ENCODE data around the gene KCNQ1. TPM values are rescaled to one million over a fixed set of nuclear protein-coding genes. Genes with fewer than 3 reads are reported as not detected.

KCNQ1 gene
- total RNA-seq, 1 donor from 2014 or later: 2.6 TPM

GRCh38 chr11:2528301-2529050 is 83.7 kb downstream of the KCNQ1 start:
- Histone ChIP-seq H3K27ac (ENCODE audit: low read depth, low read length) (no peak overlapping the region), H3K4me3 (ENCODE audit: low read length in 3 of 3) (no peak overlapping the region), H3K9me3 (ENCODE audit: control insufficient read depth in 3 of 3, low read length in 3 of 3) (no peaks in the 10 kb centered on the region), H3K9ac (ENCODE audit: low read depth in 1 of 3, low read length in 3 of 3) (no peak overlapping the region), H3K36me3 (ENCODE audit: control insufficient read depth in 3 of 3, insufficient read depth in 3 of 3, low read length in 3 of 3) (no peaks in the 10 kb centered on the region), H3K4me1 (ENCODE audit: control insufficient read depth in 3 of 3, insufficient read depth in 3 of 3, low read length in 3 of 3) (peaks cover 7 to 14% (median 12%) of the 10 kb centered on the region in 3 donors), H3K27me3 (ENCODE audit: control insufficient read depth in 3 of 3, insufficient read depth in 3 of 3, low read length in 3 of 3) (peaks cover 8 to 43% (median 40%) of the 10 kb centered on the region in 3 donors)

DNA sequence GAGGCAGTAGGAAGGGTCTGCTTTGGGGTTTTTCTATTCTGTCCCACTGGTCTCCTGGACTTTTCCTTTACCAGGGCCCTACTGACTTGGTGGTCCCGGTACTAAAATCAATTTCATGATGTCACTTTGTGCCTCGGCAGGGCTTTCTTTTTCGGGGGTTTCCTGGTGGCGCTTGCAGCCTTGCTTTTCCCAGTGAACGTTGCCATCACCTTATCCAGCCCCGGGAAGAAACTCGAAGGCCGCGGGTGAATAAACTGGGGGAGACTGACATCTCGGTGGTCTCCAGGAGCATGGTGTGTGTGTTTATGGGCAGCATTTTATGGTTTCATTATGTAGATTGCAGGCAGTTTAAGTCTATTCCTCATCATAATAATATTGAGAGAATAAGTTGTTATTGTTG is 84.4 kb downstream of the KCNQ1 start:
- H3K27me3 ChIP-seq (ENCODE audit: control insufficient read depth in 3 of 3, insufficient read depth in 3 of 3, low read length in 3 of 3): peaks cover 8 to 42% (median 36%) of the 10 kb centered on the region in 3 donors
- no peaks in the 10 kb centered on the region for H3K9me3 ChIP-seq (ENCODE audit: control insufficient read depth in 3 of 3, low read length in 3 of 3)
- H3K4me1 ChIP-seq (ENCODE audit: control insufficient read depth in 3 of 3, insufficient read depth in 3 of 3, low read length in 3 of 3): peaks cover 9 to 20% (median 15%) of the 10 kb centered on the region in 3 donors
- no peaks in the 10 kb centered on the region for H3K36me3 ChIP-seq (ENCODE audit: control insufficient read depth in 3 of 3, insufficient read depth in 3 of 3, low read length in 3 of 3)
- no peak overlapping the region for H3K9ac ChIP-seq (ENCODE audit: low read depth in 1 of 3, low read length in 3 of 3)
- no peak overlapping the region for H3K4me3 ChIP-seq (ENCODE audit: low read length in 3 of 3)
- no peak overlapping the region for H3K27ac ChIP-seq (ENCODE audit: low read depth, low read length)

- H3K27ac ChIP-seq (ENCODE audit: low read depth, low read length): no peak overlapping the region
- no peak overlapping the region for H3K9ac ChIP-seq (ENCODE audit: low read depth in 1 of 3, low read length in 3 of 3)
- H3K4me1 ChIP-seq (ENCODE audit: control insufficient read depth in 3 of 3, insufficient read depth in 3 of 3, low read length in 3 of 3): peaks cover 9 to 22% (median 15%) of the 10 kb centered on the region in 3 donors
- peaks cover 4 to 37% (median 32%) of the 10 kb centered on the region in 3 donors for H3K27me3 ChIP-seq (ENCODE audit: control insufficient read depth in 3 of 3, insufficient read depth in 3 of 3, low read length in 3 of 3)
- no peaks in the 10 kb centered on the region for H3K36me3 ChIP-seq (ENCODE audit: control insufficient read depth in 3 of 3, insufficient read depth in 3 of 3, low read length in 3 of 3)
- no peak overlapping the region for H3K4me3 ChIP-seq (ENCODE audit: low read length in 3 of 3)
- no peaks in the 10 kb centered on the region for H3K9me3 ChIP-seq (ENCODE audit: control insufficient read depth in 3 of 3, low read length in 3 of 3)
Observed at GRCh38 chr11:2529636-2530035, 84.8 kb downstream of the KCNQ1 start.

DNA sequence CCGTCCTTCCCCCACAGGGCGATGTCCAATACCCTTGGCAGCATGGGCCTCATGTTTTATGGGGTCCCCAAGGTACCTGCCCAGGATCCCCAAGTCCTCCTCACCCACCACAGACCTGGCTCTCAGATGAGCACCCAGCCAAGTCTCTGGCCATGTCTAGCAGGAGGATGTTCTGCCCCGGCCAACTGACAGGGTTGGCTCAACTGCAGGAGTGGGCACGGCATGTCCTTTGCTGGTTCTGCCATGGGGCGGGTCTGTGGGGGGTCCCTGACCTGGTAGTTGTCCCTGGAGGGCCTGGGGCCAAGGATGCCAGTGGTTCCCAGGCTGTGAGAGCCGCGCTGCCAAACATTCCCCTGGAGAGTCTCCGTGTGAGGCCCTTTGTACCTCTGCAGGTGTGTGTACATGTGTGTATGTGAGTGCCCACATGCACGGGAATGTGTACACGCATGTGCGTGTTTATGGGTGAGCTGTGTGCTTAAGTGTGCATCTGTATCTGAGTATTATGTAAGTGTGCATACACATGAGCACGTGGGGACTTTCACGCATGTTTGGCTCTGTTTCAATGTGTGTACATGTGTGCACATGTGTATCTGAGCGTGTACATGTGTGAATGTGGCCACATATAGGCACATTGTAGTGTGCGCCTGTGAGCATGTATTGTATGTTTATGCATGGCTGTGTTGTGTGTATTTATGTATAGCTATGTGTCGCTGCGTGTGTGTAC is 85.5 kb downstream of the KCNQ1 start:
- peaks cover 4 to 34% (median 25%) of the 10 kb centered on the region in 3 donors for H3K27me3 ChIP-seq (ENCODE audit: control insufficient read depth in 3 of 3, insufficient read depth in 3 of 3, low read length in 3 of 3)
- H3K27ac ChIP-seq (ENCODE audit: low read depth, low read length): no peak overlapping the region
- no peak overlapping the region for H3K4me3 ChIP-seq (ENCODE audit: low read length in 3 of 3)
- no peaks in the 10 kb centered on the region for H3K36me3 ChIP-seq (ENCODE audit: control insufficient read depth in 3 of 3, insufficient read depth in 3 of 3, low read length in 3 of 3)
- H3K9me3 ChIP-seq (ENCODE audit: control insufficient read depth in 3 of 3, low read length in 3 of 3): no peaks in the 10 kb centered on the region
- H3K4me1 ChIP-seq (ENCODE audit: control insufficient read depth in 3 of 3, insufficient read depth in 3 of 3, low read length in 3 of 3): peaks cover 9 to 22% (median 15%) of the 10 kb centered on the region in 3 donors
- H3K9ac ChIP-seq (ENCODE audit: low read depth in 1 of 3, low read length in 3 of 3): no peak overlapping the region

- Histone ChIP-seq H3K4me3 (ENCODE audit: low read length in 3 of 3) (no peak overlapping the region), H3K27ac (ENCODE audit: low read depth, low read length) (no peak overlapping the region), H3K4me1 (ENCODE audit: control insufficient read depth in 3 of 3, insufficient read depth in 3 of 3, low read length in 3 of 3) (peaks cover 9 to 22% (median 15%) of the 10 kb centered on the region in 3 donors), H3K9me3 (ENCODE audit: control insufficient read depth in 3 of 3, low read length in 3 of 3) (no peaks in the 10 kb centered on the region), H3K36me3 (ENCODE audit: control insufficient read depth in 3 of 3, insufficient read depth in 3 of 3, low read length in 3 of 3) (no peaks in the 10 kb centered on the region), H3K27me3 (ENCODE audit: control insufficient read depth in 3 of 3, insufficient read depth in 3 of 3, low read length in 3 of 3) (peaks cover 4 to 31% (median 20%) of the 10 kb centered on the region in 3 donors), H3K9ac (ENCODE audit: low read depth in 1 of 3, low read length in 3 of 3) (no peak overlapping the region)
Observed at GRCh38 chr11:2530855-2531200, 86.0 kb downstream of the KCNQ1 start.

DNA sequence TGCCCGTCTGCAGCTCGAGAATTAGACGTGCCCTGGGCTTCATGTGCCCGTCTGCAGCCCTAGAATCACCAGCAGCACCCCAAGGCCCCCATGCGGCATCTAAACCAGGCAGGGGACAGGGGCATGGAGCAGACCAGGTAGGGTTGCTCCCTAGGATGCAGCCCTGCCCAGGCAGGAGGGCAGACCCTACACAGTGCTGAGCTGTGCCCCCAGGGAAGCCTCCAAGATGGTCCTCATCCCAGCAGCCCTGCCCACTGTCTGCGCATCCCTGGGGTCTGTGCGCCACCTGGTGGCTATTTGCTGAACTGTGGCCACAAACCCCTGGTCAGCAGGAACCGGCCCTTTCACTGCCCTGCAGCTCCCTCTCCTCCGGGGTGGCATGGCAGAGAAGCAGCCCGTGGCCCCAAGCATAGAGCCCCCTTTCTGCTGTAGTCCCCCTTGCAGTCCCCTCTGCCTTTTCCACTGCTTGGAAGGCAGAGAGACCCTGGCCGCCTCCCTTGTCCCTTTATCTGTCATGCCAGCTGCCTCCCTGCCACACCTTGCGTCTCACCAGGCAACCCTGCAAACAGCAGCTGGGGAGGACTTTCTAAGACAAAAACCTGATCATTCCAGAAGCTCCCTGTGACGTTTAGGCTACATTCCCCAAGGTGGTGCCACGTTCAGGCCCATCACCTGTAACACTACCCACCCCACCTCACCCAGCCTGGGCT is 86.6 kb downstream of the KCNQ1 start:
- Histone ChIP-seq H3K4me1 (ENCODE audit: control insufficient read depth in 3 of 3, insufficient read depth in 3 of 3, low read length in 3 of 3) (peaks cover 9 to 22% (median 15%) of the 10 kb centered on the region in 3 donors), H3K36me3 (ENCODE audit: control insufficient read depth in 3 of 3, insufficient read depth in 3 of 3, low read length in 3 of 3) (no peaks in the 10 kb centered on the region), H3K4me3 (ENCODE audit: low read length in 3 of 3) (no peak overlapping the region), H3K27ac (ENCODE audit: low read depth, low read length) (no peak overlapping the region), H3K9me3 (ENCODE audit: control insufficient read depth in 3 of 3, low read length in 3 of 3) (no peaks in the 10 kb centered on the region), H3K9ac (ENCODE audit: low read depth in 1 of 3, low read length in 3 of 3) (no peak overlapping the region), H3K27me3 (ENCODE audit: control insufficient read depth in 3 of 3, insufficient read depth in 3 of 3, low read length in 3 of 3) (peaks cover 4 to 26% (median 14%) of the 10 kb centered on the region in 3 donors)

- H3K4me3 ChIP-seq (ENCODE audit: low read length in 3 of 3): no peak overlapping the region
- H3K36me3 ChIP-seq (ENCODE audit: control insufficient read depth in 3 of 3, insufficient read depth in 3 of 3, low read length in 3 of 3): no peaks in the 10 kb centered on the region
- peaks cover 4 to 23% (median 14%) of the 10 kb centered on the region in 3 donors for H3K27me3 ChIP-seq (ENCODE audit: control insufficient read depth in 3 of 3, insufficient read depth in 3 of 3, low read length in 3 of 3)
- H3K4me1 ChIP-seq (ENCODE audit: control insufficient read depth in 3 of 3, insufficient read depth in 3 of 3, low read length in 3 of 3): peaks cover 9 to 22% (median 15%) of the 10 kb centered on the region in 3 donors
- no peak overlapping the region for H3K27ac ChIP-seq (ENCODE audit: low read depth, low read length)
- H3K9me3 ChIP-seq (ENCODE audit: control insufficient read depth in 3 of 3, low read length in 3 of 3): no peaks in the 10 kb centered on the region
- H3K9ac ChIP-seq (ENCODE audit: low read depth in 1 of 3, low read length in 3 of 3): no peak overlapping the region
Observed at GRCh38 chr11:2531987-2532703, 87.3 kb downstream of the KCNQ1 start.

DNA sequence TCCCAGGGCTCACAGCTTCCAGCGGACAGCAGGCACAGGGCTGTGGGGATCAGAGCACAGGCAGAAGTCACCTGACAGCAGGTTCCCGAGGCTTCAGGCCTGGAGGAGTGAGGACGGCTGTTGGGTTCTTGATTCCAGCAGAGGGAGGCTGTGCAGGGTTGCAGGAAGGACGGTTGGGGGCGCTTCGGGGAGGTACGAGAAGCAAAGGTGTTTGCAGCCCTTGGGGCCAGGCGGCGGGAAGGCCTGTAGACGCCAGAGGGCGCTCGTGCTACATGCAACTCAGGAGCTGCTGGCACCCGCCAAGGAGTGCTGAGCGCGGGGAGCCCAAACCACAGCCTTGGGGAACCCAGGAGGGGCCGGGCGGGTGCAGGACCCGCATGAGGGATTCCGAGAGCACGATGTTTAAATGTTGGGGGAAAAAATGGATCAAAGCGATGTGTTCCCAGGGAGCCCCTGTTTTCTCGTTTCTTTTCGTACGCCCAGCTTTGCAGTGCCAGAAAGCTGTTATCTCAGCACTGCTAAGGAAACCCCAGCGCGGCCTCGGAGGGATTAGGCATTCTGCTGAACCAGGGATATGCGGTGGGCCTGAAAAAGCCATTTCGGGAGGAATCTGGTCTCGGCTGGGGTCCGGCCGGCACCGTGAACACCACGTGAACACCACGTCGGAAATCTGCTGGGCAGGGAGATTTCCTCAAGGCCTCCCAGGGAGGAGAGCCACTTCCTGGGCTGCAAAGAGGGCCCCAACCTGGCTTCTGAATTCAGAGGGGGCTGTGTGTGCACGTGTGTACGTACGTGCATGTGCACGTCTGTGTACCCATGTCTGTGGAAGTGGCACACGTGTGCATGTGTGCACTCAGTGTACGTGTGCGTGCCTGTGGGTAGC is 88.1 kb downstream of the KCNQ1 start:
- Histone ChIP-seq H3K27ac (ENCODE audit: low read depth, low read length) (no peak overlapping the region), H3K4me3 (ENCODE audit: low read length in 3 of 3) (peak overlapping the region; percentile 40 to 59 (median 52)), H3K9me3 (ENCODE audit: control insufficient read depth in 3 of 3, low read length in 3 of 3) (no peaks in the 10 kb centered on the region), H3K27me3 (ENCODE audit: control insufficient read depth in 3 of 3, insufficient read depth in 3 of 3, low read length in 3 of 3) (peaks cover 4 to 17% (median 10%) of the 10 kb centered on the region in 3 donors), H3K9ac (ENCODE audit: low read depth in 1 of 3, low read length in 3 of 3) (peak overlapping the region in 2 of 3 donors; percentile 38 to 57), H3K4me1 (ENCODE audit: control insufficient read depth in 3 of 3, insufficient read depth in 3 of 3, low read length in 3 of 3) (peaks cover 9 to 22% (median 13%) of the 10 kb centered on the region in 3 donors), H3K36me3 (ENCODE audit: control insufficient read depth in 3 of 3, insufficient read depth in 3 of 3, low read length in 3 of 3) (no peaks in the 10 kb centered on the region)

All from skeletal muscle tissue (tissue), 4 donors.